ENCODE measurements around the gene LDB3.

DNA sequence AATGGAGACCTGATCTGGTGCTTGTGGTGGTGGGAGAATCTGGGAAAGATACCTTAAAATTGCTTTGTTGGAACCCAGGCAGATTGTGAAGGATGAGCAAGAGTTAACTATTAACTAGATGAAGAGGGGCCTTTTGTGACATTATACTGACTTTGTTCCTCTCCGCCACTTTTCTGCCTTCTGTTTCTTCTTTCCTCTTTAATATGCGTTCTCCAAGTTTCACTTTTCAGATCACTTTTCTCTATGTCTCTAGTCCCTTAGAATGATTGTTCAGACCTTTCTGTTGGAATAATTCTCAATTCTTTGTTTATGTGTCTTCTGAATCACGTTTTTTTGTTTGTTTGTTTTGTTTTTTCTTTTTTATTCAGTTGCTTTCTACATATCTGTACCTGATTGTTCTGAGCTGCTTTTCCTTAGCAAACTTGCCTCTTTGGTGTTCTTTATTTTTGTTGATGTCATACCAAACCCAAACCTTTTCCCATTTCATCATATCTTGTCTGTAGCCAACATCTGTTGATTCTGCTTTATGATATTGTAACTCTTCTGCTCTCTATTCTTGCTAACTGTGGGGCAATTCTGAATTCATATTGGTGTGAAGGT is 90.9 kb downstream of the LDB3 start:
- TF ChIP-seq POLR2A (IDR thresholded peaks at IDR 0.05): no peak
- no peak for TF ChIP-seq POLR2AphosphoS5 (IDR thresholded peaks at IDR 0.05)
